GM18517 (cell line): ENCODE data around the gene SMIM24.

Experiments
- ATAC-seq: cut with Tn5 transposase; IDR thresholded peaks from one replicate; pipeline ENCODE4 v1.9.1; 2021; ENCODE audit warnings: mild to moderate bottlenecking, moderate library complexity; ENCODE audit not compliant: unreplicated experiment

SMIM24 gene

GRCh38 chr19:3476830-3477229 is 3.5 kb downstream of the SMIM24 start:
- no peak for ATAC-seq

GRCh38 chr19:3475449-3475848 is 4.9 kb downstream of the SMIM24 start:
- ATAC-seq: no peak

GRCh38 chr19:3474614-3475013 is 5.7 kb downstream of the SMIM24 start:
- no peak for ATAC-seq

GRCh38 chr19:3474010-3474409 is 6.3 kb downstream of the SMIM24 start:
- no peak for ATAC-seq

GRCh38 chr19:3471954-3472655 is 8.2 kb downstream of the SMIM24 start:
- no peak for ATAC-seq

GRCh38 chr19:3470500-3471128 is 9.7 kb downstream of the SMIM24 start:
- ATAC-seq: no peak

- ATAC-seq: no peak
These were observed 10.5 kb downstream of the SMIM24 start for GRCh38 chr19:3469638-3470499.

- ATAC-seq: no peak
These were observed 12.1 kb downstream of the SMIM24 start for GRCh38 chr19:3468211-3468610.

- no peak for ATAC-seq
These were observed 12.7 kb downstream of the SMIM24 start for GRCh38 chr19:3467437-3468198.

- ATAC-seq: no peak
These were observed 13.7 kb downstream of the SMIM24 start for GRCh38 chr19:3466635-3467034.

- ATAC-seq: no peak
These were observed 14.8 kb downstream of the SMIM24 start for GRCh38 chr19:3465552-3465951.

- ATAC-seq: no peak
These were observed 15.6 kb downstream of the SMIM24 start for GRCh38 chr19:3464587-3465235.

GRCh38 chr19:3463714-3464586 is 16.4 kb downstream of the SMIM24 start:
- no peak for ATAC-seq

- no peak for ATAC-seq
These were observed 17.2 kb downstream of the SMIM24 start for GRCh38 chr19:3462991-3463713.

- ATAC-seq: no peak
These were observed 20.3 kb downstream of the SMIM24 start for GRCh38 chr19:3459965-3460582.

GRCh38 chr19:3459089-3459881 is 21.0 kb downstream of the SMIM24 start:
- no peak for ATAC-seq

- no peak for ATAC-seq
These were observed 21.9 kb downstream of the SMIM24 start for GRCh38 chr19:3458229-3459088.
